Activated CD4-positive, alpha-beta T cell treated with anti-CD3 and anti-CD28 coated beads for 36 hours (primary cell): Measurements from ENCODE around the gene TM7SF3. TPM values are rescaled to one million over a fixed set of nuclear protein-coding genes. Genes with fewer than 3 reads are reported as not detected.
"Not testable (repeated sequence)": the region's sequence is repeated elsewhere in the genome, so short reads cannot be mapped to it uniquely, and the experiment has no call there.

Source experiments
- ATAC-seq: fragments of 200-7000 bp; cut with Tn5 transposase; one replicate; pipeline ENCODE4 v1.10.0; 2021; ENCODE audit warnings: mild to moderate bottlenecking, moderate library complexity
- CTCF ChIA-PET: fragments of 350-600 bp; sonication (Branson Sonifier 250); formaldehyde crosslinking; loops from one replicate; lab custom pipeline; 2021; ENCODE audit warnings: antibody characterized with exemption; lab: Charles Lee
- POLR2A ChIA-PET: fragments of 350-600 bp; sonication (Branson Sonifier 250); formaldehyde crosslinking; loops from one replicate; lab custom pipeline; 2021; ENCODE audit warnings: antibody characterized with exemption, inconsistent platforms; lab: Charles Lee
- DNase-seq: peaks from one replicate; pipeline ENCODE4 v3.0.0-alpha.2; 2020
- H3K27ac Mint-ChIP-seq: one replicate; pipeline ENCODE4 v1.8.0; 2021; ENCODE audit warnings: mixed read lengths
- H3K27me3 Mint-ChIP-seq: one replicate; pipeline ENCODE4 v1.8.0; 2021; ENCODE audit warnings: mixed read lengths
- H3K36me3 Mint-ChIP-seq: one replicate; pipeline ENCODE4 v1.8.0; 2021; ENCODE audit warnings: low read depth, mixed read lengths
- H3K4me1 Mint-ChIP-seq: one replicate; pipeline ENCODE4 v1.8.0; 2021; ENCODE audit warnings: mixed read lengths
- H3K4me3 Mint-ChIP-seq: one replicate; pipeline ENCODE4 v1.8.0; 2021; ENCODE audit warnings: mild to moderate bottlenecking, moderate library complexity, mixed read lengths
- H3K9me3 Mint-ChIP-seq: one replicate; pipeline ENCODE4 v1.8.0; 2021; ENCODE audit warnings: low read depth, mixed read lengths
- intact Hi-C, 2 experiments: fragments of 100-400 bp; cut with DNase I in 1 of 2; cut with micrococcal nuclease in 1 of 2; formaldehyde crosslinking; loops; one replicate each; pipeline versions ENCODE4 v1.14.2 to v1.15.1; 2022 to 2024; cut with DNase I, micrococcal nuclease
- total RNA-seq, 2 experiments: library from RNA; stranded (reverse); gene quantifications; one replicate each; pipeline ENCODE4 v1.2.3, GENCODE V29; 2021

The TM7SF3 gene
- total RNA-seq, 2 experiments from 2014 or later, result 29.4 to 34.0 TPM

GRCh38 chr12:27040637-27041036, 26.5 kb upstream of the TM7SF3 start:
- H3K9me3 Mint-ChIP-seq, result peaks cover 32% of the 10 kb centered on the region
- CTCF ChIA-PET, H3K27me3 Mint-ChIP-seq, POLR2A ChIA-PET, ATAC-seq, H3K4me3 Mint-ChIP-seq, H3K27ac Mint-ChIP-seq, H3K4me1 Mint-ChIP-seq, DNase-seq: not testable (repeated sequence)
- peaks cover 39% of the 10 kb centered on the region for H3K36me3 Mint-ChIP-seq
- intact Hi-C loops, result loop anchor here in 1 of 2 experiments (5.0 kb wide), 1 partner anchor 102 kb away; no protein-coding TSS in a partner anchor

GRCh38 chr12:27034607-27035293, 20.6 kb upstream of the TM7SF3 start:
- CTCF ChIA-PET, result interaction anchor here (0.7 to 1.1 kb wide), 2 partner anchors 16 to 497 kb away, joined by 3 to 4 read pairs; no protein-coding TSS in a partner anchor
- Mint-ChIP-seq H3K4me1 (no peaks in the 10 kb centered on the region), H3K36me3 (peaks cover 48% of the 10 kb centered on the region), H3K27me3 (no peaks in the 10 kb centered on the region), H3K4me3 (no peak overlapping the region), H3K27ac (no peak overlapping the region), H3K9me3 (no peaks in the 10 kb centered on the region)
- ATAC-seq (no peak), DNase-seq (no peak)
- intact Hi-C loops, result no loop called here
- POLR2A ChIA-PET, result no interaction called here

- intact Hi-C loops, result no loop called here
- H3K27ac Mint-ChIP-seq, result no peak overlapping the region
- H3K4me3 Mint-ChIP-seq, result no peak overlapping the region
- ChIA-PET CTCF (interaction anchor here (1.1 kb wide), 1 partner anchor 272 kb away, joined by 3 read pairs; no protein-coding TSS in a partner anchor), POLR2A (no interaction called here)
- no peaks in the 10 kb centered on the region for H3K9me3 Mint-ChIP-seq
- H3K4me1 Mint-ChIP-seq, result no peaks in the 10 kb centered on the region
- H3K36me3 Mint-ChIP-seq, result peaks cover 46% of the 10 kb centered on the region
- ATAC-seq (no peak), DNase-seq (no peak)
- H3K27me3 Mint-ChIP-seq, result no peaks in the 10 kb centered on the region
Measured at GRCh38 chr12:27032679-27033078, 18.5 kb upstream of the TM7SF3 start.

GRCh38 chr12:27031531-27031930, 17.3 kb upstream of the TM7SF3 start:
- ChIA-PET POLR2A (interaction anchor here (0.5 kb wide), 1 partner anchor 207 kb away, joined by 4 read pairs; no protein-coding TSS in a partner anchor), CTCF (interaction anchor here (1.1 kb wide), 1 partner anchor 274 kb away, joined by 3 read pairs; no protein-coding TSS in a partner anchor)
- peaks cover 41% of the 10 kb centered on the region for H3K36me3 Mint-ChIP-seq
- no peak overlapping the region for H3K27ac Mint-ChIP-seq
- no peak overlapping the region for H3K4me3 Mint-ChIP-seq
- intact Hi-C loops, result no loop called here
- no peaks in the 10 kb centered on the region for H3K27me3 Mint-ChIP-seq
- ATAC-seq (no peak), DNase-seq (no peak)
- no peaks in the 10 kb centered on the region for H3K9me3 Mint-ChIP-seq
- H3K4me1 Mint-ChIP-seq, result no peaks in the 10 kb centered on the region

GRCh38 chr12:27026257-27026656, 12.1 kb upstream of the TM7SF3 start:
- no peak overlapping the region for H3K27ac Mint-ChIP-seq
- no peak overlapping the region for H3K4me3 Mint-ChIP-seq
- ATAC-seq, result no peak
- intact Hi-C loops, result no loop called here
- H3K4me1 Mint-ChIP-seq, result peaks cover 30% of the 10 kb centered on the region
- POLR2A ChIA-PET, result no interaction called here
- no peaks in the 10 kb centered on the region for H3K9me3 Mint-ChIP-seq
- no peak for DNase-seq
- peaks cover 23% of the 10 kb centered on the region for H3K36me3 Mint-ChIP-seq
- CTCF ChIA-PET, result interaction anchor here (0.8 to 2.6 kb wide), 3 partner anchors 10 to 279 kb away, joined by 3 to 11 read pairs (median 4); partner anchors contain the start of gene TM7SF3
- H3K27me3 Mint-ChIP-seq, result no peaks in the 10 kb centered on the region

DNA sequence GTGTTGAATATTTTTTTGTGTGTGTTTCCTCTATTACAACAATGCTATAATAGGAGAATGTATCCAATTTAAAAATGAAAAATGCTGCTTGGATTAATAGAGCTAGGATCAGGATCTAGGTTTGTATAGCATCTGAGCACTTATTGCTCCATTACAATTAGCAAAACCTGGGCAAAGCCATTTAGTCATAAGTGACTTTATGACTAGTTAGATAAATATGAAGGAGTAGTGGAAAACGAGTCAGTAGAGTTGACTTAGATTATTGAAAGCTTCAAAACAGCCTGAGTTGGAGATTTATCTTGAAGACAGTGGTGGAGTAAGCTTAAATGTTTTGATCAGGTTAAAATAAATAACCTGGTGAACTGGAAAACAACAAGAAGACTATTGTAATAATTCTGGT, 10.9 kb upstream of the TM7SF3 start:
- intact Hi-C loops, result no loop called here
- H3K27ac Mint-ChIP-seq, result peak overlapping the region; percentile 58
- H3K9me3 Mint-ChIP-seq, result no peaks in the 10 kb centered on the region
- H3K36me3 Mint-ChIP-seq, result peaks cover 17% of the 10 kb centered on the region
- peaks cover 4% of the 10 kb centered on the region for H3K27me3 Mint-ChIP-seq
- POLR2A ChIA-PET, result no interaction called here
- DNase-seq (no peak), ATAC-seq (no peak)
- CTCF ChIA-PET, result interaction anchor here (0.5 to 2.1 kb wide), 5 partner anchors 9 to 289 kb away, joined by 3 to 10 read pairs (median 3); partner anchors contain the start of gene TM7SF3
- H3K4me1 Mint-ChIP-seq, result peaks cover 30% of the 10 kb centered on the region
- H3K4me3 Mint-ChIP-seq, result no peak overlapping the region

DNA sequence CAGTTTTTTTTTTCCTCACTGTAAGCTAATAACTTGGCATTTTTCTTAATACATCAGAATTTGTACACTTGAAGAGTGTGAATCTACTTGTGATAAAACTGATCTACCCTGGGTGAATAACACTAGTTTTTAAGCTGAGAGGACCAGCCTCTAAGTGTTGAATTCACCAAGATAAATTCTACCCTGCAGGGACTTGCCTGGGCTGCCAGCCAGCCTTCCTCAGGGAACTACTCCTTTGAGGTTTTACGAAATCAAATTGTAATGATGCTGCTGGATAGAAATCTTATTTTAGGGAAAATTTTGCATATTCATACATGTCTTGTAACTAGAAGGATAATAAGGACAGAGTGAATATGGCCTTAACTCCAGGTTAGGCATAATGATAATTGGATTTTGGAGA, 10.1 kb upstream of the TM7SF3 start:
- Mint-ChIP-seq H3K9me3 (no peaks in the 10 kb centered on the region), H3K36me3 (peaks cover 14% of the 10 kb centered on the region), H3K27ac (no peak overlapping the region), H3K27me3 (peaks cover 4% of the 10 kb centered on the region), H3K4me3 (peak overlapping the region; percentile 96), H3K4me1 (peaks cover 30% of the 10 kb centered on the region)
- DNase-seq (no peak), ATAC-seq (no peak)
- POLR2A ChIA-PET, result no interaction called here
- intact Hi-C loops, result loop anchor here in 1 of 2 experiments (5.0 kb wide), 3 partner anchors 98 to 498 kb away; partner anchors contain the start of gene PPFIBP1
- CTCF ChIA-PET, result interaction anchor here (1.2 to 11.5 kb wide), 4 partner anchors 8 to 281 kb away, joined by 3 to 152 read pairs (median 8); partner anchors contain the start of gene TM7SF3

DNA sequence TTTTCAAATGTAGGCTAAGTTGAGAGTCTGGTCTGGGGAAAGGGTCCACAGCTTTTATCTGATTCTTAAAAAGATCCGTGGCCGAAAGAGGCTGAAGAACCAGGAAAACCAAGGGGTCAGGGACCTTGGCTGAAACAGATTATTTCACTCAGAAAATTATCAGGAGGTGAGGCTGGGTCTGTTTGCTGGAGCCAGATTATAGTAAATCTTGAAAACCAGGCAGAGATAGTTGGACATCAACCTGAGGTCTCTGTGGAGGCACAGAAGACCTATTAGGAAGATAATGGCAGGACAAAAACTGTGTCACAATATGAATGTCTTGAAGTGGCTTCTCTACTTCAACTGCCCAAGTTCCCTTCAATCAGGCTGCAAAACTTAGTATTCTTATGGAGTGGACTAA, 6.6 kb upstream of the TM7SF3 start:
- ChIA-PET POLR2A (no interaction called here), CTCF (interaction anchor here (1.6 to 11.5 kb wide), 2 partner anchors 122 to 284 kb away, joined by 4 to 152 read pairs; no protein-coding TSS in a partner anchor)
- peaks cover 4% of the 10 kb centered on the region for H3K27me3 Mint-ChIP-seq
- H3K4me3 Mint-ChIP-seq, result no peak overlapping the region
- no peak for DNase-seq
- no peak overlapping the region for H3K27ac Mint-ChIP-seq
- intact Hi-C loops, result loop anchor here in 1 of 2 experiments (5.0 kb wide), 3 partner anchors 102 to 502 kb away; partner anchors contain the start of gene PPFIBP1
- ATAC-seq, result no peak
- H3K36me3 Mint-ChIP-seq, result peaks cover 5% of the 10 kb centered on the region
- H3K9me3 Mint-ChIP-seq, result no peaks in the 10 kb centered on the region
- H3K4me1 Mint-ChIP-seq, result peaks cover 33% of the 10 kb centered on the region

DNA sequence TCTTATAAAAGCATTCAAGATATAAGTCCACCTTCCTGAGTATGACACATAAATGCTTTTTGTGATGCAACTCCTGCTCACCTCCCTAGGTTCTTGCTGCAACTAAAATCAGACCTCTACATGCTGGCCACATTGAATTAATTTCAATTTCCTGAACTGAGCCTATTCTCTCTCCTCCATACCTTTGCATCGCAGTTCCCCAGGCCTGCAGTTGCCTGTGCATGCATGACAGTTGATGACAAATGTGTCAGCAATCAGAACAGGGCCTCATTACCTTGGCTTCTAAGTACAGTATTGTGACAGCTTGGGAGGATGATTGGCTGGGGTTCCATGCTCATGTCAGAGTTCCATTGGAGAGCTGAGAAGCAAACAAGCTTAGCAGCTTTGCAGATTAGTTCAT, 3.9 kb upstream of the TM7SF3 start:
- DNase-seq (no peak), ATAC-seq (no peak)
- no peak overlapping the region for H3K27ac Mint-ChIP-seq
- peaks cover 4% of the 10 kb centered on the region for H3K27me3 Mint-ChIP-seq
- peaks cover 5% of the 10 kb centered on the region for H3K36me3 Mint-ChIP-seq
- H3K4me3 Mint-ChIP-seq, result no peak overlapping the region
- H3K4me1 Mint-ChIP-seq, result peaks cover 27% of the 10 kb centered on the region
- intact Hi-C loops, result loop anchor here in 1 of 2 experiments (10.0 kb wide), 1 partner anchor 687 kb away; no protein-coding TSS in a partner anchor
- H3K9me3 Mint-ChIP-seq, result no peaks in the 10 kb centered on the region
- ChIA-PET CTCF (interaction anchor here (0.8 to 11.5 kb wide), 2 partner anchors 9 to 287 kb away, joined by 3 to 152 read pairs; no protein-coding TSS in a partner anchor), POLR2A (no interaction called here)

DNA sequence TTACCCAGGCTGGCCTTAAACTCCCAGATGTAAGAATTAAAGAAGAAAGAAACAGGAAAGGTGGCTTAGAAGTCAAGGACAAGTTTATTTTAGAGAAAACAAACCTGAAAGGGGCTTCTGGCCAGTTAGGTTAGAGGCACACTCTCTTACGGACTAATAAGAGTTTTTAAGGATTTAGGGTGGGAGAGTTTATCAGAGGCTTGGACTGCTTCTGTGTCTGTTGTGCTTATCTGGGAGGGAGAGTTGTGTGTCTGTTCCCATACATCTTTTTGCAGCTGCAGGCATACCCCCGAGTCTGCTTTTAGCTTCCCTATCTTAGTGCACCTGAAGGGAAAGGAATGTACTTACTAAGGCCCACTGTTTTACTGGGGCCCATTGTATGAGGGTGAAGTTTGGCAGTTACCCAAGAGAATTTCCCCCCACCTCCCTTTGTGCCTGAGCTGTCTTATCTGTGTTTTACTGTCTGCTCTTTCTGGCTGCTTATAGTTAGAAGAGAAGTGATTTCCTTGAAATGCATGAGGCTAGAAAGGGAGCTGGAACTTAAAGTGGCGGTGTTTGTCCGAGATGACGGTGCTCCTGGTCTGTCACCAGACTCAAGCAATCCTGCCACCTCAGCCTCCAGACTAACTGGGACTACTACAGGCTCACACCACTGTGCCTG, 3.1 kb upstream of the TM7SF3 start:
- POLR2A ChIA-PET, ATAC-seq, H3K27ac Mint-ChIP-seq, H3K36me3 Mint-ChIP-seq, DNase-seq, H3K27me3 Mint-ChIP-seq, H3K4me3 Mint-ChIP-seq, H3K9me3 Mint-ChIP-seq: not testable (repeated sequence)
- intact Hi-C loops, result loop anchor here in 1 of 2 experiments (10.0 kb wide), 1 partner anchor 688 kb away; no protein-coding TSS in a partner anchor
- H3K4me1 Mint-ChIP-seq, result peaks cover 28% of the 10 kb centered on the region
- CTCF ChIA-PET, result interaction anchor here (0.8 to 11.5 kb wide), 3 partner anchors 9 to 288 kb away, joined by 3 to 152 read pairs (median 15); no protein-coding TSS in a partner anchor

- H3K27me3 Mint-ChIP-seq, result peaks cover under 1% of the 10 kb centered on the region
- H3K9me3 Mint-ChIP-seq, result no peaks in the 10 kb centered on the region
- ChIA-PET POLR2A (interaction anchor here (0.6 to 0.9 kb wide), 2 partner anchors 262 to 291 kb away, joined by 3 to 4 read pairs; no protein-coding TSS in a partner anchor), CTCF (interaction anchor here (0.6 to 11.5 kb wide), 27 partner anchors 9 to 509 kb away, joined by 3 to 152 read pairs (median 3); partner anchors contain the start of genes FGFR1OP2, INTS13 and ITPR2)
- no peak for DNase-seq
- intact Hi-C loops, result loop anchor here (1.0 to 10.0 kb wide), 3 partner anchors 127 to 689 kb away; no protein-coding TSS in a partner anchor
- H3K4me3 Mint-ChIP-seq, result no peak overlapping the region
- peaks cover 40% of the 10 kb centered on the region for H3K4me1 Mint-ChIP-seq
- ATAC-seq, result no peak
- peaks cover 3% of the 10 kb centered on the region for H3K36me3 Mint-ChIP-seq
- peak overlapping the region; percentile 43 for H3K27ac Mint-ChIP-seq
Measured at GRCh38 chr12:27015730-27016076, 1.5 kb upstream of the TM7SF3 start.
